ENCODE results near the gene GIMD1. TPM values are rescaled to one million over a fixed set of nuclear protein-coding genes. Genes with fewer than 3 reads are reported as not detected.

GIMD1 gene
- total RNA-seq, 8 experiments from 2014 or later = 0.20 TPM; not detected in 7

GRCh38 chr4:106369456-106370060, 980 bp upstream of the GIMD1 start:
- ATAC-seq (replicated peaks in 6 of 8) = peak in 4 of 8 experiments; percentile 18 to 80 (median 39)
- WGBS, 10 experiments = 0 to 34% (median 18%) methylated on average over 1 to 6 of the region's 6 CpGs
- Histone ChIP-seq H3K4me1 (replicated peaks in 1 of 2) (no peaks in the 10 kb centered on the region), H3K4me3 (no peak overlapping the region), H3K27ac (no peak overlapping the region)
- in situ Hi-C loops (cut with MboI; ENCODE audit: low pct_unique_long_range_greater_than_20kb in 2 of 9, low sequenced_read_pairs in 9 of 9, unreplicated experiment in 9 of 9) = loop anchor here in 4 of 9 experiments (25.0 kb wide), 2 partner anchors 443 to 818 kb away; no protein-coding TSS in a partner anchor

GRCh38 chr4:106367072-106367471, 1.5 kb downstream of the GIMD1 start:
- in situ Hi-C loops (cut with MboI; ENCODE audit: low pct_unique_long_range_greater_than_20kb in 2 of 9, low sequenced_read_pairs in 9 of 9, unreplicated experiment in 9 of 9) = loop anchor here in 4 of 9 experiments (25.0 kb wide), 2 partner anchors 445 to 820 kb away; no protein-coding TSS in a partner anchor
- H3K4me3 ChIP-seq = no peak overlapping the region
- 56 to 100% (median 88%) methylated on average over 1 to 4 of the region's 5 CpGs; no CpG with 5 or more reads in 1 of the 10 experiments for WGBS, 10 experiments
- no peaks in the 10 kb centered on the region for H3K4me1 ChIP-seq (replicated peaks in 1 of 2)
- H3K27ac ChIP-seq = no peak overlapping the region
- no peak for ATAC-seq (replicated peaks in 6 of 8)

- Histone ChIP-seq H3K27ac (no peak overlapping the region), H3K4me3 (no peak overlapping the region), H3K4me1 (replicated peaks in 1 of 2) (no peaks in the 10 kb centered on the region)
- ATAC-seq (replicated peaks in 6 of 8) = peak in 2 of 8 experiments; percentile 4 to 9
- in situ Hi-C loops (cut with MboI; ENCODE audit: low pct_unique_long_range_greater_than_20kb in 2 of 9, low sequenced_read_pairs in 9 of 9, unreplicated experiment in 9 of 9) = loop anchor here in 4 of 9 experiments (25.0 kb wide), 2 partner anchors 446 to 821 kb away; no protein-coding TSS in a partner anchor
Observed at GRCh38 chr4:106366026-106366425, 2.6 kb downstream of the GIMD1 start.

- Histone ChIP-seq H3K4me3 (no peak overlapping the region), H3K4me1 (replicated peaks in 1 of 2) (no peaks in the 10 kb centered on the region), H3K27ac (no peak overlapping the region)
- in situ Hi-C loops (cut with MboI; ENCODE audit: low pct_unique_long_range_greater_than_20kb in 2 of 9, low sequenced_read_pairs in 9 of 9, unreplicated experiment in 9 of 9) = loop anchor here in 4 of 9 experiments (25.0 kb wide), 2 partner anchors 447 to 822 kb away; no protein-coding TSS in a partner anchor
- 0 to 80% (median 70%) methylated on average over 1 of the region's 1 CpG; no CpG with 5 or more reads in 6 of the 10 experiments for WGBS, 10 experiments
- ATAC-seq (replicated peaks in 6 of 8) = peak; percentile 56 to 98 (median 83)
Observed at GRCh38 chr4:106365613-106366012, 3.0 kb downstream of the GIMD1 start.

GRCh38 chr4:106364282-106364681, 4.3 kb downstream of the GIMD1 start:
- ATAC-seq (replicated peaks in 6 of 8) = peak in 3 of 8 experiments; percentile 58 to 94 (median 73)
- in situ Hi-C loops (cut with MboI; ENCODE audit: low pct_unique_long_range_greater_than_20kb in 2 of 9, low sequenced_read_pairs in 9 of 9, unreplicated experiment in 9 of 9) = loop anchor here in 4 of 9 experiments (25.0 kb wide), 2 partner anchors 448 to 823 kb away; no protein-coding TSS in a partner anchor
- H3K4me3 ChIP-seq = no peak overlapping the region
- no peaks in the 10 kb centered on the region for H3K4me1 ChIP-seq (replicated peaks in 1 of 2)
- WGBS, 10 experiments = 100% methylated on average over 1 of the region's 1 CpG; no CpG with 5 or more reads in 8 of the 10 experiments
- H3K27ac ChIP-seq = no peak overlapping the region

GRCh38 chr4:106362086-106362825, 6.3 kb downstream of the GIMD1 start:
- 51 to 100% (median 77%) methylated on average over 1 to 3 of the region's 3 CpGs for WGBS, 10 experiments
- in situ Hi-C loops (cut with MboI; ENCODE audit: low pct_unique_long_range_greater_than_20kb in 2 of 9, low sequenced_read_pairs in 9 of 9, unreplicated experiment in 9 of 9) = loop anchor here in 4 of 9 experiments (25.0 kb wide), 2 partner anchors 450 to 825 kb away; no protein-coding TSS in a partner anchor
- Histone ChIP-seq H3K4me1 (replicated peaks in 1 of 2) (no peaks in the 10 kb centered on the region), H3K4me3 (no peak overlapping the region), H3K27ac (no peak overlapping the region)
- ATAC-seq (replicated peaks in 6 of 8) = no peak

- Histone ChIP-seq H3K4me3 (no peak overlapping the region), H3K27ac (no peak overlapping the region), H3K4me1 (replicated peaks in 1 of 2) (no peaks in the 10 kb centered on the region)
- WGBS, 10 experiments = 8 to 100% (median 51%) methylated on average over 1 of the region's 1 CpG
- ATAC-seq (replicated peaks in 6 of 8) = no peak
- in situ Hi-C loops (cut with MboI; ENCODE audit: low pct_unique_long_range_greater_than_20kb in 2 of 9, low sequenced_read_pairs in 9 of 9, unreplicated experiment in 9 of 9) = loop anchor here in 4 of 9 experiments (25.0 kb wide), 2 partner anchors 453 to 828 kb away; no protein-coding TSS in a partner anchor
Observed at GRCh38 chr4:106358899-106359298, 9.7 kb downstream of the GIMD1 start.

- ATAC-seq (replicated peaks in 6 of 8) = no peak
- in situ Hi-C loops (cut with MboI; ENCODE audit: low pct_unique_long_range_greater_than_20kb in 2 of 9, low sequenced_read_pairs in 9 of 9, unreplicated experiment in 9 of 9) = loop anchor here in 4 of 9 experiments (25.0 kb wide), 2 partner anchors 457 to 832 kb away; no protein-coding TSS in a partner anchor
Observed at GRCh38 chr4:106355193-106355592, 13.4 kb downstream of the GIMD1 start.

GRCh38 chr4:106353786-106354185, 14.8 kb downstream of the GIMD1 start:
- WGBS, 10 experiments = 80 to 100% (median 100%) methylated on average over 1 of the region's 1 CpG
- Histone ChIP-seq H3K27ac (no peak overlapping the region), H3K4me1 (replicated peaks in 1 of 2) (no peaks in the 10 kb centered on the region), H3K4me3 (no peak overlapping the region)
- in situ Hi-C loops (cut with MboI; ENCODE audit: low pct_unique_long_range_greater_than_20kb in 2 of 9, low sequenced_read_pairs in 9 of 9, unreplicated experiment in 9 of 9) = loop anchor here in 4 of 9 experiments (25.0 kb wide), 2 partner anchors 459 to 834 kb away; no protein-coding TSS in a partner anchor
- ATAC-seq (replicated peaks in 6 of 8) = no peak

More at GRCh38 chr4:106355193-106355592, 13.4 kb downstream of the GIMD1 start:
- Histone ChIP-seq H3K27ac (no peak overlapping the region), H3K4me1 (replicated peaks in 1 of 2) (no peaks in the 10 kb centered on the region), H3K4me3 (no peak overlapping the region)
- 29 to 87% (median 79%) methylated on average over 1 to 4 of the region's 4 CpGs; no CpG with 5 or more reads in 3 of the 10 experiments for WGBS, 10 experiments

- ATAC-seq (replicated peaks in 6 of 8) = no peak
- H3K4me3 ChIP-seq = no peak overlapping the region
- H3K4me1 ChIP-seq (replicated peaks in 1 of 2) = no peaks in the 10 kb centered on the region
- in situ Hi-C loops (cut with MboI; ENCODE audit: low pct_unique_long_range_greater_than_20kb in 2 of 9, low sequenced_read_pairs in 9 of 9, unreplicated experiment in 9 of 9) = loop anchor here in 4 of 9 experiments (25.0 kb wide), 2 partner anchors 461 to 836 kb away; no protein-coding TSS in a partner anchor
- H3K27ac ChIP-seq = no peak overlapping the region
Observed at GRCh38 chr4:106351016-106351415, 17.6 kb downstream of the GIMD1 start.

GRCh38 chr4:106347167-106347566, 21.4 kb downstream of the GIMD1 start:
- no peak for ATAC-seq (replicated peaks in 6 of 8)
- in situ Hi-C loops (cut with MboI; ENCODE audit: low pct_unique_long_range_greater_than_20kb in 2 of 9, low sequenced_read_pairs in 9 of 9, unreplicated experiment in 9 of 9) = no loop called here
- WGBS, 10 experiments = 92 to 100% (median 100%) methylated on average over 1 of the region's 1 CpG; no CpG with 5 or more reads in 1 of the 10 experiments
- Histone ChIP-seq H3K27ac (no peak overlapping the region), H3K4me3 (no peak overlapping the region), H3K4me1 (replicated peaks in 1 of 2) (no peaks in the 10 kb centered on the region)

- no peak overlapping the region for H3K27ac ChIP-seq
- WGBS, 10 experiments = 70 to 100% (median 88%) methylated on average over 1 of the region's 1 CpG; no CpG with 5 or more reads in 3 of the 10 experiments
- in situ Hi-C loops (cut with MboI; ENCODE audit: low pct_unique_long_range_greater_than_20kb in 2 of 9, low sequenced_read_pairs in 9 of 9, unreplicated experiment in 9 of 9) = no loop called here
- H3K4me3 ChIP-seq = no peak overlapping the region
- peak in 2 of 8 experiments; percentile 42 to 47 for ATAC-seq (replicated peaks in 6 of 8)
- no peaks in the 10 kb centered on the region for H3K4me1 ChIP-seq (replicated peaks in 1 of 2)
Observed at GRCh38 chr4:106344647-106344970, 24.0 kb downstream of the GIMD1 start.
